Measurements from ENCODE around the gene KNDC1. TPM values are rescaled to one million over a fixed set of nuclear protein-coding genes. Genes with fewer than 3 reads are reported as not detected.

Gene KNDC1
- total and polyA plus RNA-seq, 10 of the 15 experiments (the other 5 are each of a cell fraction or from before 2014, with no cell fraction given) = 0.03 to 0.11 (median 0.05) TPM; not detected in 7

DNA sequence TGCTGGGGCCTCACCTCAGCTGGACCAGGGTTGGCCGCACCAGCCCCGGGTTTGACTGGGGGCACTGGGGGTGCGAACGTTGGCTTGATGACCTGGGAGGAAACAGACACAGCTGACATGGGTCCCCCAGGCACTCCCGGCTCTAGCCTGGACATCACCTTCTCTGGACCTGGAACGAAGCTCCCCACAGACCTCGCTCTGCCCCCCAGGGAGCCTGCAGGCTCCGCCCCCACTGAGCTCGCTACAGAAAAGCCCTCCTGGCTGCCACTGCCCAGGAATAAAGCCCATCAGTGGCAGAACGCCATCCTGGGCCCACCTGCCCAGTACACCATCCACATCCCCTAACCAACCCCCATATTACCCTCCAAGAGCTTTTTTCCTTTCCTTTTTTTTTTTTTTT is 103.7 kb downstream of the KNDC1 start (continued):
- TF ChIP-seq, protein P1, sequence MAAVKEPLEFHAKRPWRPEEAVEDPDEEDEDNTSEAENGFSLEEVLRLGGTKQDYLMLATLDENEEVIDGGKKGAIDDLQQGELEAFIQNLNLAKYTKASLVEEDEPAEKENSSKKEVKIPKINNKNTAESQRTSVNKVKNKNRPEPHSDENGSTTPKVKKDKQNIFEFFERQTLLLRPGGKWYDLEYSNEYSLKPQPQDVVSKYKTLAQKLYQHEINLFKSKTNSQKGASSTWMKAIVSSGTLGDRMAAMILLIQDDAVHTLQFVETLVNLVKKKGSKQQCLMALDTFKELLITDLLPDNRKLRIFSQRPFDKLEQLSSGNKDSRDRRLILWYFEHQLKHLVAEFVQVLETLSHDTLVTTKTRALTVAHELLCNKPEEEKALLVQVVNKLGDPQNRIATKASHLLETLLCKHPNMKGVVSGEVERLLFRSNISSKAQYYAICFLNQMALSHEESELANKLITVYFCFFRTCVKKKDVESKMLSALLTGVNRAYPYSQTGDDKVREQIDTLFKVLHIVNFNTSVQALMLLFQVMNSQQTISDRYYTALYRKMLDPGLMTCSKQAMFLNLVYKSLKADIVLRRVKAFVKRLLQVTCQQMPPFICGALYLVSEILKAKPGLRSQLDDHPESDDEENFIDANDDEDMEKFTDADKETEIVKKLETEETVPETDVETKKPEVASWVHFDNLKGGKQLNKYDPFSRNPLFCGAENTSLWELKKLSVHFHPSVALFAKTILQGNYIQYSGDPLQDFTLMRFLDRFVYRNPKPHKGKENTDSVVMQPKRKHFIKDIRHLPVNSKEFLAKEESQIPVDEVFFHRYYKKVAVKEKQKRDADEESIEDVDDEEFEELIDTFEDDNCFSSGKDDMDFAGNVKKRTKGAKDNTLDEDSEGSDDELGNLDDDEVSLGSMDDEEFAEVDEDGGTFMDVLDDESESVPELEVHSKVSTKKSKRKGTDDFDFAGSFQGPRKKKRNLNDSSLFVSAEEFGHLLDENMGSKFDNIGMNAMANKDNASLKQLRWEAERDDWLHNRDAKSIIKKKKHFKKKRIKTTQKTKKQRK (IDR thresholded peaks at IDR 0.05; ENCODE audit: low read depth, low read length) = no peak
- TF ChIP-seq, protein P2, sequence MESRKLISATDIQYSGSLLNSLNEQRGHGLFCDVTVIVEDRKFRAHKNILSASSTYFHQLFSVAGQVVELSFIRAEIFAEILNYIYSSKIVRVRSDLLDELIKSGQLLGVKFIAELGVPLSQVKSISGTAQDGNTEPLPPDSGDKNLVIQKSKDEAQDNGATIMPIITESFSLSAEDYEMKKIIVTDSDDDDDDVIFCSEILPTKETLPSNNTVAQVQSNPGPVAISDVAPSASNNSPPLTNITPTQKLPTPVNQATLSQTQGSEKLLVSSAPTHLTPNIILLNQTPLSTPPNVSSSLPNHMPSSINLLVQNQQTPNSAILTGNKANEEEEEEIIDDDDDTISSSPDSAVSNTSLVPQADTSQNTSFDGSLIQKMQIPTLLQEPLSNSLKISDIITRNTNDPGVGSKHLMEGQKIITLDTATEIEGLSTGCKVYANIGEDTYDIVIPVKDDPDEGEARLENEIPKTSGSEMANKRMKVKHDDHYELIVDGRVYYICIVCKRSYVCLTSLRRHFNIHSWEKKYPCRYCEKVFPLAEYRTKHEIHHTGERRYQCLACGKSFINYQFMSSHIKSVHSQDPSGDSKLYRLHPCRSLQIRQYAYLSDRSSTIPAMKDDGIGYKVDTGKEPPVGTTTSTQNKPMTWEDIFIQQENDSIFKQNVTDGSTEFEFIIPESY (IDR thresholded peaks at IDR 0.05) = no peak
- TF ChIP-seq HCFC1 (IDR thresholded peaks at IDR 0.05; ENCODE audit: low read length) (no peak), RBBP5 (conservative IDR thresholded peaks at IDR 0.05) (no peak), RCOR1 (conservative IDR thresholded peaks at IDR 0.05; ENCODE audit: low read depth, low read length) (no peak), BMI1 (IDR thresholded peaks at IDR 0.05; ENCODE audit: borderline replicate concordance) (no peak)

- no peaks in the 10 kb centered on the region for H3K79me2 ChIP-seq (ENCODE audit: control insufficient read depth, insufficient read depth, low read length)
- H3K4me3 ChIP-seq = no peak overlapping the region
- FAIRE-seq (no peak), ATAC-seq (no peak), DNase-seq (ENCODE audit: low read depth, low spot score) (no peak)
- H3K9ac ChIP-seq (ENCODE audit: control insufficient read depth, insufficient read depth, low read length) = no peak overlapping the region
- H3K36me3 ChIP-seq (ENCODE audit: control insufficient read depth in 2 of 2, insufficient read depth in 2 of 2, low read length in 1 of 2) = peaks cover 4 to 9% of the 10 kb centered on the region in 2 experiments; a peak in 3 of 4 replicates
- POLR2A ChIA-PET = no interaction called here
- WGBS (ENCODE audit: insufficient coverage, insufficient replicate concordance, low lambda C conversion rate, missing lambda C conversion rate) = 13% methylated on average over 9 of the region's 9 CpGs
- intact Hi-C loops (cut with micrococcal nuclease; ENCODE audit: unreplicated experiment) = no loop called here
- H3K4me1 ChIP-seq (ENCODE audit: control insufficient read depth, insufficient read depth, low read length) = peaks cover 7% of the 10 kb centered on the region; the same call in 1 of the 2 replicates
- CTCF ChIA-PET = interaction anchor here (1.6 kb wide), 1 partner anchor 10 kb away, joined by 8 read pairs; no protein-coding TSS in a partner anchor
- H3K4me2 ChIP-seq (ENCODE audit: control insufficient read depth, insufficient read depth) = no peak overlapping the region
- in situ Hi-C loops (cut with MboI) = no loop called here
- H4K20me1 ChIP-seq (ENCODE audit: control insufficient read depth, insufficient read depth) = no peaks in the 10 kb centered on the region
- SMC1A ChIA-PET (ENCODE audit: uncharacterized antibody, unreplicated experiment) = interaction anchor here (1.0 kb wide), 1 partner anchor 43 kb away, joined by 4 read pairs; no protein-coding TSS in a partner anchor
- no peak overlapping the region for H3K27ac ChIP-seq (ENCODE audit: control insufficient read depth, insufficient read depth)
- no peak overlapping the region for H2AFZ ChIP-seq (ENCODE audit: control insufficient read depth, low read depth, low read length)
- no peaks in the 10 kb centered on the region for H3K27me3 ChIP-seq (replicated peaks in 1 of 2; ENCODE audit: control insufficient read depth in 2 of 2, insufficient read depth in 2 of 2, low read length in 1 of 2)
- RAD21 ChIA-PET (ENCODE audit: unreplicated experiment) = no interaction called here
- BruUV-seq (replicated peaks) = no TSS peak
- H3K9me3 ChIP-seq (replicated peaks; ENCODE audit: control insufficient read depth, insufficient read depth, low read length) = no peaks in the 10 kb centered on the region
- no peak for TF ChIP-seq ETV6 (conservative IDR thresholded peaks at IDR 0.05 in 1 of 2, IDR thresholded peaks at IDR 0.05 in 1 of 2; ENCODE audit: borderline replicate concordance in 1 of 2, low read depth in 1 of 2)
- no peak for TF ChIP-seq EZH2 (IDR thresholded peaks at IDR 0.05; ENCODE audit: borderline replicate concordance, control insufficient read depth, low read depth, low read length)
- TF ChIP-seq RELA (IDR thresholded peaks at IDR 0.05; ENCODE audit: borderline replicate concordance, partially characterized antibody) = no peak
- no peak for TF ChIP-seq SIN3A (IDR thresholded peaks at IDR 0.05; ENCODE audit: low read depth, low read length)
- no peak for TF ChIP-seq JUNB (IDR thresholded peaks at IDR 0.05)
- no peak for TF ChIP-seq YBX1 (IDR thresholded peaks at IDR 0.05)
- no peak for TF ChIP-seq MEF2B (IDR thresholded peaks at IDR 0.05; ENCODE audit: partially characterized antibody, poor library complexity, severe bottlenecking)
- TF ChIP-seq ATF2 (IDR thresholded peaks at IDR 0.05; ENCODE audit: low read length) = no peak
- no peak for TF ChIP-seq POLR2AphosphoS2 (IDR thresholded peaks at IDR 0.05; ENCODE audit: low read depth, low read length)
- no peak for TF ChIP-seq FOXM1 (IDR thresholded peaks at IDR 0.05; ENCODE audit: low read depth, low read length)
Observed at GRCh38 chr10:133264461-133264860, 104.4 kb downstream of the KNDC1 start.
